ENCODE data around the gene SRPK2. TPM values are rescaled to one million over a fixed set of nuclear protein-coding genes. Genes with fewer than 3 reads are reported as not detected.

Gene SRPK2
- total and polyA plus RNA-seq, 3 donors from 2014 or later = 181 to 293 (median 226) TPM

- no peak overlapping the region for H3K27ac ChIP-seq
- WGBS, 2 donors = 77 to 83% methylated on average over 4 of the region's 4 CpGs
- no peaks in the 10 kb centered on the region for H3K27me3 ChIP-seq
- H3K36me3 ChIP-seq (ENCODE audit: low read depth, missing control alignments) = no peaks in the 10 kb centered on the region
- DNase-seq = no peak
- no peaks in the 10 kb centered on the region for H3K9me3 ChIP-seq
- no peaks in the 10 kb centered on the region for H3K4me1 ChIP-seq
- intact Hi-C loops (cut with DNase I; ENCODE audit: low total_unique reads) = no loop called here
- TF ChIP-seq POLR2A (IDR thresholded peaks at IDR 0.05) (no peak), CTCF (IDR thresholded peaks at IDR 0.05) (no peak)
- no peak overlapping the region for H3K4me3 ChIP-seq
Observed at GRCh38 chr7:105178928-105179541, 209.7 kb downstream of the SRPK2 start.

- H3K36me3 ChIP-seq (ENCODE audit: low read depth, missing control alignments) = no peaks in the 10 kb centered on the region
- TF ChIP-seq CTCF (IDR thresholded peaks at IDR 0.05) = no peak
- TF ChIP-seq POLR2A (IDR thresholded peaks at IDR 0.05) = no peak
- H3K9me3 ChIP-seq = no peaks in the 10 kb centered on the region
- no peaks in the 10 kb centered on the region for H3K4me1 ChIP-seq
- intact Hi-C loops (cut with DNase I; ENCODE audit: low total_unique reads) = no loop called here
- no peak overlapping the region for H3K4me3 ChIP-seq
- whole genome bisulfite sequencing, 2 donors = 65 to 68% methylated on average over 4 of the region's 4 CpGs
- no peak overlapping the region for H3K27ac ChIP-seq
- no peaks in the 10 kb centered on the region for H3K27me3 ChIP-seq
- no peak for DNase-seq
Observed at GRCh38 chr7:105178177-105178576, 210.5 kb downstream of the SRPK2 start.

- intact Hi-C loops (cut with DNase I; ENCODE audit: low total_unique reads) = no loop called here
- no peaks in the 10 kb centered on the region for H3K4me1 ChIP-seq
- TF ChIP-seq CTCF (IDR thresholded peaks at IDR 0.05) = no peak
- no peak for TF ChIP-seq POLR2A (IDR thresholded peaks at IDR 0.05)
- no peak overlapping the region for H3K27ac ChIP-seq
- DNase-seq = no peak
- H3K9me3 ChIP-seq = no peaks in the 10 kb centered on the region
- no peaks in the 10 kb centered on the region for H3K36me3 ChIP-seq (ENCODE audit: low read depth, missing control alignments)
- H3K27me3 ChIP-seq = no peaks in the 10 kb centered on the region
- H3K4me3 ChIP-seq = no peak overlapping the region
- 87% methylated on average over 3 of the region's 3 CpGs for WGBS, 2 donors
Observed at GRCh38 chr7:105177026-105177425, 211.7 kb downstream of the SRPK2 start.

- Histone ChIP-seq H3K27ac (no peak overlapping the region), H3K4me1 (no peaks in the 10 kb centered on the region), H3K4me3 (no peak overlapping the region), H3K27me3 (no peaks in the 10 kb centered on the region), H3K9me3 (no peaks in the 10 kb centered on the region), H3K36me3 (ENCODE audit: low read depth, missing control alignments) (no peaks in the 10 kb centered on the region)
- no peak for DNase-seq
- 97 to 100% methylated on average over 1 of the region's 1 CpG for WGBS, 2 donors
- TF ChIP-seq CTCF (IDR thresholded peaks at IDR 0.05) = no peak
- TF ChIP-seq POLR2A (IDR thresholded peaks at IDR 0.05) = no peak
- intact Hi-C loops (cut with DNase I; ENCODE audit: low total_unique reads) = no loop called here
Observed at GRCh38 chr7:105173586-105173985, 215.1 kb downstream of the SRPK2 start.

- intact Hi-C loops (cut with DNase I; ENCODE audit: low total_unique reads) = no loop called here
- H3K36me3 ChIP-seq (ENCODE audit: low read depth, missing control alignments) = no peaks in the 10 kb centered on the region
Observed at GRCh38 chr7:105164751-105165150, 224.0 kb downstream of the SRPK2 start.

More at GRCh38 chr7:105164751-105165150, 224.0 kb downstream of the SRPK2 start:
- Histone ChIP-seq H3K4me1 (no peaks in the 10 kb centered on the region), H3K27me3 (no peaks in the 10 kb centered on the region), H3K27ac (no peak overlapping the region), H3K4me3 (no peak overlapping the region), H3K9me3 (no peaks in the 10 kb centered on the region)
- DNase-seq = no peak
- no peak for TF ChIP-seq POLR2A (IDR thresholded peaks at IDR 0.05)
- TF ChIP-seq CTCF (IDR thresholded peaks at IDR 0.05) = no peak
- WGBS, 2 donors = 86% methylated on average over 1 of the region's 1 CpG

Measured in testis (tissue), 3 donors.